ENCODE measurements around the gene RIN1. TPM values are rescaled to one million over a fixed set of nuclear protein-coding genes. Genes with fewer than 3 reads are reported as not detected.
A peak's percentile ranks its signal among the peaks of the same experiment; 100 is the strongest.

Gene RIN1
- total and polyA plus RNA-seq, 2 of the 13 experiments (the other 11 are each of a cell fraction or from before 2014, with no cell fraction given): 2.4 to 4.1 TPM

- TF ChIP-seq NR0B2 (CRISPR knock-in tag; IDR thresholded peaks at IDR 0.05) (no peak), NFIB (CRISPR knock-in tag; IDR thresholded peaks at IDR 0.05; ENCODE audit: borderline replicate concordance) (no peak), ZNF839 (CRISPR knock-in tag; IDR thresholded peaks at IDR 0.05; ENCODE audit: borderline replicate concordance) (peak; percentile 80; the same call in 1 of the 2 replicates), MEIS2 (CRISPR knock-in tag; IDR thresholded peaks at IDR 0.05) (peak; percentile 49; the same call in 1 of the 2 replicates), THAP11 (CRISPR knock-in tag; IDR thresholded peaks at IDR 0.05) (peak; percentile 69), ZNF224 (CRISPR knock-in tag; IDR thresholded peaks at IDR 0.05) (peak; percentile 53; the same call in 1 of the 2 replicates), ETV5 (CRISPR knock-in tag; IDR thresholded peaks at IDR 0.05; ENCODE audit: borderline replicate concordance) (peak; percentile 87; the same call in 1 of the 2 replicates), ZNF691 (CRISPR knock-in tag; IDR thresholded peaks at IDR 0.05; ENCODE audit: borderline replicate concordance, low read depth) (peak; percentile 88; the same call in 1 of the 2 replicates), ZFP91 (CRISPR knock-in tag; IDR thresholded peaks at IDR 0.05; ENCODE audit: borderline replicate concordance) (peak; percentile 89; the same call in 1 of the 2 replicates), CTCF (CRISPR knock-in tag; IDR thresholded peaks at IDR 0.05) (peak; percentile 95), STAG1 (CRISPR knock-in tag; IDR thresholded peaks at IDR 0.05) (peak; percentile 89), TIGD3 (CRISPR knock-in tag; IDR thresholded peaks at IDR 0.05; ENCODE audit: borderline replicate concordance) (no peak), GMEB2 (CRISPR knock-in tag; IDR thresholded peaks at IDR 0.05; ENCODE audit: low read depth) (no peak), ATF7-NPFF (CRISPR knock-in tag; IDR thresholded peaks at IDR 0.05; ENCODE audit: low read depth) (0 out of 2 replicates have a peak, but pooled peaks have one; percentile 36), RFX3 (CRISPR knock-in tag; IDR thresholded peaks at IDR 0.05) (peak; percentile 85), HOXA9 (CRISPR knock-in tag; IDR thresholded peaks at IDR 0.05; ENCODE audit: borderline replicate concordance) (no peak), ZNF780A (CRISPR knock-in tag; IDR thresholded peaks at IDR 0.05) (no peak; the same call in 1 of the 2 replicates), RFXAP (CRISPR knock-in tag; IDR thresholded peaks at IDR 0.05; ENCODE audit: borderline replicate concordance) (no peak), NR2F1 (CRISPR knock-in tag; IDR thresholded peaks at IDR 0.05) (peak in 1 of 2 experiments; percentile 78; a peak in 3 of 4 replicates)
Measured at GRCh38 chr11:66336234-66337102, at the start of gene RIN1 (continued).

All from HepG2 (cell line).